HG02571 (cell line): ENCODE data around the gene CDH23.

Source experiments
- ATAC-seq: cut with Tn5 transposase; IDR thresholded peaks from one replicate; pipeline ENCODE4 v1.9.1; 2021; ENCODE audit warnings: mild to moderate bottlenecking, moderate library complexity; ENCODE audit not compliant: unreplicated experiment

Gene CDH23

DNA sequence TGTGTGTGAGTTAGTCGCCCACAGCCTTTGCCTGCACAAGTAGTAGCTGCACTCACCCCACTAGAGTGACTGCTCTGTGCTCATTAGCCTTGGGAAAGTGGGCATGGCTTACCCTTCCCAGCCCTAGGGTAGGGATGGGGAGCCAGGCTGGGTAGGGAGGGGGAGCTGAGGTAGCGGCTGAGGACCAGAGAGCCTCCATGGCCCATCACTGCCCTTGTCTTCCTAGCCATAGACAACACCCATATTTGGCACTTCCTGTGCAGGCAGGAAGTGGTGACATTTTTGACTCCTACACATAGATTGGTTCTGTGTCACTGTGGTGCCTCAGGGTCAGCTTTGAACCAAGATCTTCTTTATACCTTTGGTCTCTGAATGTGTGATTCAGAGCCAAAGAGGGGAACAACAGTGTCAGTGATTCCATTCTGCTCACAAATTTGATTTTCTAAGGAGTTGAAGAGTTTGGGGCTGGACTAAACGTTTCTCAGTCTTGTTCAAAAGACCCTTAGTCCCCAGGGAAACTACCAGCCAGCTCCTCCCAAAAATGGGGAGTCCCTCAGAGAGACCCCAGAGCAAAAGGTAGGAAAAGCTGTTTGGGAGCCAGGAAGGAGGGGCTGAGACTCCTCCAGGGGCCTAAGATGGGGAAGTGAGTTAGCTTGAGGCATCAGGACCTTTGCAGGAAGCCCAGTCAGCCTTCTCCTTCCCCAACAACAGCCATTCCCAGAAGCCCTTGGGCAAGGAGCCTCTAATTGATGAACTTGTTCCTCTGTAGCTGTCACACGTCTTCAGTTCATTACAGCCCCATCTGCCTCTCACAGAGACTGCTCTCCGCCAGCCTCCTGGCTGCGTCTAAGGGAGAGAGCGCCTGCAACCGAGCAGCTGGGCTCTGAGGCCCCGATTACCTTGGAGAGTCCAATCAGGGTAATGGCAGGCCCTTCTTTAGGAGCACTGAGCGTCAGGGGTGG lies 135.0 kb downstream of the CDH23 start:
- ATAC-seq, result no peak

DNA sequence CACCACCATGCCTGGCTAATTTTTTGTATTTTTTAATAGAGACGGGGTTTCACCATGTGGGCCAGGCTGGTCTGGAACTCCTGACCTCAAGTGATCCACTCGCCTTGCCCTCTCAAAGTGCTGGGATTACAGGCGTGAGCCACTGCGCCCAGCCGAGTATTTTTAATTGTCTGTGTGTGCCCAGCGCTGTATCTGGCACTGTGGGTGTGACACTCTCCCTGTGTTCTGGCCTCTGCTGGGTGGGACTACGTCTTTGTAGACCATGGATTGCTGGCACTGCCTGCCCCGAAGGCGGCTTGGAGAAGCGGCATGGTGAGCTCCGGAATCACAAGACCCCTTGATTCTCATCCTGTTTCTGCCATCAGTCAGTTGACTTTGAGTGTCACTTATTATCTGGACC lies 136.2 kb downstream of the CDH23 start:
- no peak for ATAC-seq

DNA sequence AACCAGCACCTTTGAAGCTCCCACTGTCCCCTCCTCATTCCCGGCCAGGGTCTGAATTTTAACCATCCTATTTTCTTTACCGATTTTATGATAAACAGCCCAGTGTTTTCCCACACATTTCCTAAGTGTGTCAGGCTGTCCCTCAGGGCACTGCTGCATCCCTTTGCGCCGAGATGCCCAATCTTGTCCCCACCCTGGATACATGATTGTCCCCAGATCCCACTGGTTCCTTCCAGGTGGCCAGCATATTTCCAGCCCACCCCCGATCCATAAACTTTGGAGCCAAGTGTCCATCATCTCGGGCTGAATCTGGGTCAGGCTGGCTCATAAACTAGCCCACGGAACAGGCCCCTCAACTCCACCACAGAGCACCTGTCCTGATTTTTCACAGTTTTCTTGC lies 137.2 kb downstream of the CDH23 start:
- no peak for ATAC-seq

DNA sequence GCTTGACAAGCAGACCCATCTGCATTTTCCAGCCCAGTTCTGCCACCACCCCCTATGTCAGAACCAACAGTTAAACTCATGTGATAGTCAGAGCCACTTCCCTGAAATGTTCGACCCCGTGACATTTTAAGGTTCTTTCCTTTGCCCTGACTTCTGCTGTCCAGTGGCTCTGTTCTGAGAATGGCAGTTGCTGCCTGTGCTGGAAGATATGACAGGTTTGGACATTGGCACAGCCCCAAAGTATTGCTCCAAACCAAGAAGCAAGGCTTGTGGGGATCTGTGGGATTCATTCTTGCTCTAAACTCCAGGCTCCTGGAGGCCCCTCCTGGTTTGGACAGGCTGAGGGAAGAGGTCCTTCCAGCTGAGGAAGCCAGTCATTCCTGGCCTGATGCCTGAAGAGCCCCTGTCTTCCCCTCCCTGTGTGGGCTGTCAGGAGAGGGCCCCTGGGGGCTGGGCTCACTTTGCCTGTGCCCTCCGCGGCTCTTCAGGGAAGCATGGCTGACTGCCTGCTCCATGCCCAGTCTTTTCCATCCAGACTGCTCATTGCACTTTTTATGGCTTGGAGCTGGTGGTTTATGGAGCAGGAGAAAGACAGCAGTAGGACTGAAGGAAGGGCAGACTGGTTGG lies 138.0 kb downstream of the CDH23 start:
- no peak for ATAC-seq

DNA sequence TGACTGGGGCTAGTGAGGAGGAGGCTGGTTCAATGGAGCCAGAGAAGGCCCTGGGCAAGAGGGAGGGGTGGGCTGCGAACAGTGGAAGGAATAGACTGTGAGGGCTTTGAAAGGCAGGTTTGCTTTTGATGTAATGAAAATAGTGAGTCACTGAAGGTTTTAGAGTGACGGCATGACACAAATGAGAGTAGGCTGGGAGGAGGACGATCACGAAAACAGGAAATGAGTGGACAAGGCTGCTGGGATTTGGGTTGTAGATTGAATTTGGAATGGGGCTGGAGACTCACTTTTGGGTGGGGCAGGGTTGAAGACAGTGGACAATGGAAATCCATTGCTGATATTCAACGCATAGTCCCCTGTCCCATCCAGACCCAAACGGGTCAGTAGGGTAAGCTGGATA lies 139.6 kb downstream of the CDH23 start:
- no peak for ATAC-seq

DNA sequence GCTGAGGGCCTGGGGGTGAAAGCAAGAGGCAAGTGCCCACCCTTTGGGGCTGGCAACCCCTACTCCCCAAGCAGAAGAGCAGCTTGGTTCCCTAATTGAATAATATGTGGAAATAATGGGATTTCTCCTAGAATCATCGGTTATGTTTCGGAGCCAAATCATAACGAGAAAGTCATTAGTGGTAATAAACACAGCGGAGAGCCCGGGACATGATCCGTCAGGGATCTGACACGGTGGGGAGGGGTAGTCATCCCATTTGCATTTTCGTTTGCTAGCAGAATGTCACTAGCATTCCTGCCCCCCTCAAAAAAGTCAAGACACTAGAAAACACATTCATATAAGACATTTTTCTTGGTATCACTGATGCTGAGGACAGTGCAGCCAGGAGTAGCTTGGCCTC lies 140.4 kb downstream of the CDH23 start:
- ATAC-seq, result no peak

DNA sequence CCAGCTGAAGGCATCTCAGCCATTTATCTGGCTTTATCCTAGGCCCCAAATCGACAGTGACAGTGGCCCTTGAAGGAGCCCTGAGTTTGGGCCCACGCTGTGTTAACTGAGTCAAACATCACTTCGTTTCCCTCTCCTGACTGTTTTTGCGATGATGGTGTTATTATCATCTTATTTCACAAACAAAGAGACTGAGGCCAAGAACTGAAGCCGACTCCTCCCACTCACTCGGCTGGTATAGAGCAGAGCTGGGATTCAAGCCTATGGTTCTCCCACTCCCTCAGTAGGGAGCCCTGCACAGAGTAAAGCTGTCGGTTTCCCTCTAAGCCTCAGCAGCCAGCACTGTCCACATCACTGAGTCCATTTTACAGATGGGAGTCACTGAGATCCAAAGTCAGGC lies 141.0 kb downstream of the CDH23 start:
- ATAC-seq, result no peak

DNA sequence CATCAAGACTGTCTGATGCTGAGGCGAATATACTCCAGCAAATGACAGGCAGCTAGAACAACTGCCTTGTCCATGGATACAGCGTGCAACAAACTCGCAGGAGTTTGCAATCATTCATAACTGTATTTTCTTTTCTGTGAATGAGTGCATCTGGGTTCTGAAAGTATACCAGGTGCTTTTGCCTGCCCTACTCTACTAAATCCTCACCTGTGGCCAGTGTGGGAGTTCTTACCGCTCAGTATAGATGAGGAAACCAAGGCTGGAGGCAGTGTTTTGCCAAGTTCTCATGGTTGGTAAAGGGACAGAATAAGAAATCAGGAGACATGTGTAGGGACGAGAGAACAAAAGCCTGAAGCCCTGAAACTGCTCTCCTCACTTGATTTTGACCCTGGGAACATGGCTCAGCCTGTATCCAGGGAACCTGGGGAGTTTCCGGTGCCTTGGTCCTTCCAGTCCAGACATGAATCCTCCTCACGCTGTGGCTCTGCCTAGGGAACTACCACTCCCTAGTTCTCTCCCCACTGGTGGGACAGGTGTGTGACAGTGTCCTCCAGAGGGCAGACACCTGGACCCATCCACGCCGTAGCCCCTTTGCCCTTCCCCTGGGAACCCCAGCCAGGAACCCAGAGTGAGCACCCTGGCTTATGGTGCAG lies 142.0 kb downstream of the CDH23 start:
- no peak for ATAC-seq

DNA sequence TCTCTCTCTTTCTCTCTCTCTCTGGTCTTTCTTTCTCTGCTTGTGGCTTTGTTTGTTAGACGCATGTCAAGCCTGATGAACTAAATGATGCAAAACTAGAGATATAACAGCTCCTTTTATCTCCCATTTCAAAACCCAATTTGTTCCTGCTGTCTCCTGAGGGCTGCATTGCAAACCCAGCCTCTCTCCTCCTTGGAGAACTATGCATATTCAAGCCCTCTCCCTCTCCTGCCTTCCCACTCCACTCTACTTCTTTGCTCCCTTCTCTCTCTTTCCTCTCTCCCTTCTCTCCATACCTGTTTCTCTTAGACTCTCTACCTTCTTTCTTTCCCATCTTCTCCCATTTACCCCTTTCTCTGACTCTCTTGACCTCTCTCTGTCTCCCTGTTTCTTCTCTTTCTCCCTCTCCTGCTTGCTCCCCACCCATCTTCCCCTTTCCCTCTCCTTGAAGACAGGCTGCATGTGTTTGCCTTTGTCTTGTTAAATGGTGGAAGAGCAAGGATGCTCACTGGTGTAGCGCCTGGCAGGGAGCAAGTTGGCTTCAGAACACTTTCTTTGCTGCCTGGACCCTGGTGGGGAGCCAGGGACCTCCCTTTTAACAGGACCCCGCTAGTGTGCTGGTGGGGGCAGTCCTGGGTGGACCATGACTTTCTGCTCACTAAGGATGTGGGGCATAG lies 142.9 kb downstream of the CDH23 start:
- no peak for ATAC-seq

DNA sequence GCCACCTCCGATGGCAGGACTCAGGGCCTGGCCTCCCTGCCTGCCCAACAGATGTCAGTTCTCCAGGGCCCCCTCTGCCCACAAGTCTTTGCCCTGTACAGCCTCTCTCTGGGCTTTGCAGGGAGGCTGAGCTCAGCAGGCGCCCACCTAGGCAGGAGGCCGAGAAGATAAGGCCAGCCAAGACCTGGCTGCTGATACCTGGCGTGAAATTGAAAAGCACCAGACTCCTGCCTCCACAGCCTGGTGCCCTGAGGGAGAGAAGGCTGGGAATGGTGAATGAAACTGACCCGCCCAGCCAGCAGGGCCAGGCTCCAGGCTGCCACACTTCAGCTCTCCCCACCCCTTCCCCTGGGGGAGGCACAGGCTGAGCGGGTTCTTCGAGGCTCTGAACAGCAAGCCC lies 145.8 kb downstream of the CDH23 start:
- no peak for ATAC-seq

DNA sequence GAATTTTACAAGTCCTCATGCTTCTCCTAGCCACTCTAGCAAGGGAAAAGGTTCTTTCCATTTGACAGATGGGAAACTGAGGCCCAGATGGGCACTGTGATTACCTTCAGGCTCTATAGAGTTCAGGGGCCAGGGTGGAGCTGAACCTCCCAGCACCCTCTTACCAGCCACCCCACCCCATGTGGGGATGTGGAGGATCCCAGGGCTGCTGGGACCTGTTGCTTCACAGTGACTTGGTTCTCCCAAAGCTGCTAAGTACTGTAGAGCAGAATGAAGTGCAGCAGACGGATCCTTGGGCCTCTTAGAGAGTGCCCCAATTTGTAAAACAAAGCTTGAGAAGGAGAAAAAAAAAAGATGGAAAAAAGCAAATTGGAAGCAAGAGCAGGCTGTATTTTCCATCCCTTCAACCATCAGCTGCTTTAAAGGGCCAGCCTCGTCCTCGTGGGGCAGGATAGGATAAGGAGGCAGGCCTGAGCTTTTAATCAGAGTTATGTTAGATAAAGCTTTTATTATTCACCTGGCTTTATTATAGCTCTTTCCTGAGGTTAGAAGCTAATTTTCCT lies 147.0 kb downstream of the CDH23 start:
- no peak for ATAC-seq

DNA sequence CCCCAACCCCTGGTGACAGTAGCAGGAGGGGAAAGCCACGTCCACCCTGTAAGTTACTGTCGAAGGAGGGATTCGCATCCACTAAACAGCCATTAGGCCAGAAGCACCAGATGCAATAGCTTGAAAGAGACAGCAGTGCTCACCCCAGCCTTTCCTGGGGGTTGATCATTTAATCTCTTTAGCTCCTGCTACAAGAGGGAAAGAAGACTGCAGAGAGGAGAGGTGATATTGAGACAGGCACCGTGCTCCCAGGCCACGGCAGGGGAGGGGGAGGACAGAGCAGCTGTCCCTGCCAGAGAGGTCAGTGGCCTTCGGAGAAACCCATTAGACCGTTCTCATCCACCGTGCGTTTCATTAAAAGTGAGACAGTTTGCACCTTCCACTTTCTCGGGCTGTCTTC lies 148.3 kb downstream of the CDH23 start:
- ATAC-seq, result no peak

DNA sequence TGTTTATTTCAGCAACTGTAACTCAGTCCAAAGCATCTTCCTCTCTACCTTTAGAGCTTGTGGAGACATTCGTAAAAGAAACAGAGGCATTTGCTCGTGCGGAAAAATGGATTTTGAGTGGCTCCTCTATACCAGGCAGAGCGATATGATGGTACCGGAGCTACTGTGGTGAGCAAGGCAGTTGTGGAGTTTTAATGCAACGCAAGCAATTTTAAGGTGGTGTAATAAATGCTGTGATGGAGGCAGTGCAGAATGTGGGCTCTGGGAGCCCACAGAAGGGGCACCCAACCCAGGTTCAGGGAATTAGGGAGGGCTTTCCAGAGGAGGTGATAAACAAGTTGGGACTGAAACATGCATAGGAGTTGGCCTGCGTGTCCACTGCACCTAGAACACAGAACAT lies 149.5 kb downstream of the CDH23 start:
- ATAC-seq, result no peak

DNA sequence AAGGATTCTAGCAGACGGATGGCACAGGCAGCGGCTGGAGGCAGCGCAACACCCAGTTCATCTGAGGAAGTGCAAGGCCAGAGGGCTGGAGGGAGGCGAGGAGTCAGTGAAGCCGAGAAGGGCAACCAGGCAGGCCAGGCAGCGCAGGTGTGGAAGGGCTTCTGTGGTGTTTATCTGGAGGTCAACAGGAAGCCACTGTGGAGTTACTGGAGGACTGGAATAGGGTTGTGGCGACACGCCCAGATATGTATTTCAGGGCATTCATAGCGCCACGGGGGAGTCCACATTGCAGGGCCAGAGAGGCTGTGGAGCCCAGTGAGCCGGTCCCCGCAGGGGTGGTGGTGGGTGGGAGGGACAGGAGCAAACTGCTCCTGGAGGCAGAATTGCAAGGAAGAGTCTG lies 150.6 kb downstream of the CDH23 start:
- no peak for ATAC-seq

DNA sequence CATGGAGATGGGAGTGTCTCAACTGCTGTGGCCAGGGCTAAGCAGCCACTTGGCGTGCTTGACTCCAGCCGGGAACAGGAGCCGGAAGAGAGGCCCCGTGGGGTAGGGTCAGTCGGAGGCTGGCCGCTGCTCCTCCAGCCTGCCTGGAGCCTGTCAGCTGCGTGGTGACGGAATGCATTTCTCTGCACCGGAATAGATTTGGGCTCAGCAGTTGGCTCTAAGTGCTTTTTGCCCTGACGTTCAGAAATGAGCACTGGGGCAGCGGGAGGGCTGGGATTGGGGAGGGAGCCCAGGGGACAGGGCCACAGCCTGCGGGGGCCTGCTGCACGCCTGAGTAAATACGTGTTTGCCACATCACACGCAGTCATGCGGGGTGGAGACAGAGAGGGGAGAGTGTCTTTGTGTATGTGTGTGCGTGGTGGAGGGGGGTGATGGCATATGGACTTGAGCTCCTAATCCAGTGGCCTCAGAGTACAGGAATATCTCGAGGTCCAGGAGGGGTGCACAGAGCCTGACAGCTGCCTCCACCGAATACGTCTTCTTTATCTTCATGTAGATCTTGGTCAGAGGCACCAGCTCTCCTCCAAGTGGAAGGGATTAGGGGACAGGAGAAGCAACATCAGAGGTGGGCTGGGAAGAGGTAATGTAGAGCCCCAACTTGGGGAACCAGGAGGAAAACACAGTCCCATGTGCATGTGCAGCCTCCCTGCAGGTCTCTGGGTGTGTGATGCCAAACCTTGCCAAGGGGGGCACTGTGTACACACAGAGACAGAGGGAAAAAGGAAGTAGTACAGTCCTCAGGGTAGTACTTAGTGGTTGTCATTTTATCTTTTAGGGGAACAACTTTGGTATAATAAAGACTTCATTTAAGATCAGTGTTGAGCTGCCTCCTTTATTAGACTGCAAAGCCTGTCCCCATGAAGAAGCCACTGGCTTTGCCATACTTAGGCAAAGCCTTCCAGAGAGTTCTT lies 151.4 kb downstream of the CDH23 start:
- no peak for ATAC-seq

DNA sequence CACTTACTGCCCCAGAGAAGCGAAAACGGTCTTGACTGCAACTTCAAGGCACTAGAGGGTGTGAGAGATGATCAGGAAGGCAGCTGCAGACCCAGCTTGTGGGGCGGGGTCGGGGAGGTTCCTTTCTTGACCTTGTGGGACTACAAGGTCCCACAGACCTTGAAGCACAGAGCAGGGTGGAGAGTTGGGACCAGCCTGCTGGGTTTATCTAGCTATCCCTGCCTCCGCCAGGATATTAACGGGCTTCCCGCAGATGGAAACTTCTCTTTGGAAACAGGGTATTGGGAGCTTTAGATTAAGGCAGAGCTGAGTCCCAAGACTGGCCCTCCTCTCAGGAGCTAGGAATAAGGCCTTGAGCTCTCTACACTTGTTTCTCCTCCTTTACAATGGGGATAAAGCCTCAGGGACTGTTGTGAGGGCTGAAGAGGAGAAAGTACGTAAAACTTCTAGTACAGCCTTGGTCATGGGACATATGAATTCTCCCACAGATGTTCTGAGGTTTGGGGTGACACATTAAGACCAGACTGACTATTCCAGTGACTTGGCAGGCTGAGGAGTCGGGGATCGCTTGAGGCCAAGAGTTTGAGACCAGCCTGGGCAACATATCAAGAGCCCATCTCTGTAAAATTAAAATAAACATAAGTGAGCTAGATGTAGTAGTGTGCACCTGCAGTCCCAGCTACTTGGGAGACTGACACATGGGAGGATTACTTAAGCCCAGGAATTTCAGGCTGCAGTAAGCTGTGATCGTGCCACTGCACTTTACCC lies 153.2 kb downstream of the CDH23 start:
- ATAC-seq, result no peak

DNA sequence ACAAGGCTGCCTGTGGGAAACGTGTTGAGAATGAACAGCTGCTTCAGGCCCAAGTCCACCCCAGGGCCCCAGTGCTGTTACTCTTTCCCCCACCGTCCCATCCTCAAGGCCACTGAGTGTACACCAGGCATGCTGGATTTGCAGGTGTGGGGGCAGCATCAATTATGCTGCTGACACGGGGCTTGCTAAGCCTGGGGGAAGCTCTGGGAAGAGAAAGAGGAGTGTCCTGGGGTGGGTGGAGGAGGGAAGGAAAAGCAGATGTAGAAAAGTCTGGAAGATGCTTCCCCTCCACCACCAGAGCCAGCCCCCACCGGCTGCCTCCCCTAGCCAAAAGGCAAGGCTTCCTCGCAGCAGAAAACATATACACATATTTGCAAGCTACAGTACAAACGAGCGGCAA lies 153.9 kb downstream of the CDH23 start:
- no peak for ATAC-seq

DNA sequence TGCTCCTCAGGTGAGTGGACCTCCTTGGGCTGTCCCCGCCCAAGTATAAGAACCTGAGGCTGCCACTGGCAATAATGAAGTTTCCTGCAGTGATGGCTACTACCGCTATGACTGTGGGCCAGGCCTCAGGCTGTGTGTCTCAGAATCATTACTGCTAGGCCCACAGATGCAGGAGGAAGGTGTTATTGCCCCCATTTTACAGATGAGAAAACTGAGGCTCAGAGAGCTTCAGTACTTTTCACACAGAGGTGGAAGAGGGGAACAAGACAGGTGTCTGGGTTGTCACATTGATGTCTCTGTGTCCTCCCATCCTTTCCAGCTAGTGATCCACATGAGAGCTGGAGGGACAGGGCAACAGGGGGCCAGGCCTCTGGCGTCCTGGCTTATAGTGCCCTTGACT lies 155.2 kb downstream of the CDH23 start:
- ATAC-seq, result no peak

DNA sequence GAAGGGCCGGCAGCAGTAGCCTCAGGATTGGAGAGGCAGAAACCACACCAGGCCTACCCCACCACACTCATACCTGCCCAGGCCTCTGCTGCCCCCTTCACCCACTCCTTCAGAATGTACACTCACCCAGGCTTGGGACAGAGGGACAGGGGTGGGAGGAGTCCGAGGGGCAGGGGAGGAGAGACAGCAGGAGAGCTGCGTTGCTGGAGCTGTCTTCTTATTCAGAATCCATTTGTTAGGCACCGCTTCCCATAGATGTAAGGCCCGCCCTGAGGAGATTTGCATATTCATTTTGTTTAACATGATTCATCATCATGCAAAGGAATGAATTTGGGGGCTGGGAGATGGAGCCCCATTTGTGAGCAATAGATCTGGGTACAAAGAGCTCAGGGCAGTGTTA lies 156.7 kb downstream of the CDH23 start:
- ATAC-seq, result no peak
